ENCODE measurements around the gene SLC45A3.

SLC45A3 gene

GRCh38 chr1:205664399-205665017 is 15.8 kb downstream of the SLC45A3 start:
- no peak for DNase-seq (ENCODE audit: low read depth)
- no peak overlapping the region for H3K4me3 ChIP-seq (ENCODE audit: low read depth, low read length)
- no peak for TF ChIP-seq CTCF (IDR thresholded peaks at IDR 0.05; ENCODE audit: insufficient read depth, low read depth, low read length, missing control alignments)

GRCh38 chr1:205663286-205663936 is 16.9 kb downstream of the SLC45A3 start:
- no peak overlapping the region for H3K4me3 ChIP-seq (ENCODE audit: low read depth, low read length)
- DNase-seq (ENCODE audit: low read depth) = no peak
- no peak for TF ChIP-seq CTCF (IDR thresholded peaks at IDR 0.05; ENCODE audit: insufficient read depth, low read depth, low read length, missing control alignments)

- no peak for TF ChIP-seq CTCF (IDR thresholded peaks at IDR 0.05; ENCODE audit: insufficient read depth, low read depth, low read length, missing control alignments)
- no peak overlapping the region for H3K4me3 ChIP-seq (ENCODE audit: low read depth, low read length)
- no peak for DNase-seq (ENCODE audit: low read depth)
These were observed 17.5 kb downstream of the SLC45A3 start for GRCh38 chr1:205662791-205663190.

- DNase-seq (ENCODE audit: low read depth) = no peak
- no peak overlapping the region for H3K4me3 ChIP-seq (ENCODE audit: low read depth, low read length)
- TF ChIP-seq CTCF (IDR thresholded peaks at IDR 0.05; ENCODE audit: insufficient read depth, low read depth, low read length, missing control alignments) = no peak
These were observed 18.1 kb downstream of the SLC45A3 start for GRCh38 chr1:205662135-205662738.

GRCh38 chr1:205661429-205662134 is 18.7 kb downstream of the SLC45A3 start:
- H3K4me3 ChIP-seq (ENCODE audit: low read depth, low read length) = no peak overlapping the region
- TF ChIP-seq CTCF (IDR thresholded peaks at IDR 0.05; ENCODE audit: insufficient read depth, low read depth, low read length, missing control alignments) = no peak
- DNase-seq (ENCODE audit: low read depth) = no peak

GRCh38 chr1:205660361-205660760 is 19.9 kb downstream of the SLC45A3 start:
- no peak for TF ChIP-seq CTCF (IDR thresholded peaks at IDR 0.05; ENCODE audit: insufficient read depth, low read depth, low read length, missing control alignments)

More at GRCh38 chr1:205660361-205660760, 19.9 kb downstream of the SLC45A3 start:
- no peak overlapping the region for H3K4me3 ChIP-seq (ENCODE audit: low read depth, low read length)
- DNase-seq (ENCODE audit: low read depth) = no peak
